ENCODE measurements around the gene DPP9.

Gene DPP9

GRCh38 chr19:4654437-4655361 lies 68.9 kb downstream of the DPP9 start:
- no peak for DNase-seq (ENCODE audit: low read depth)

GRCh38 chr19:4653793-4654436 lies 69.7 kb downstream of the DPP9 start:
- no peak for DNase-seq (ENCODE audit: low read depth)

GRCh38 chr19:4652075-4652474 lies 71.6 kb downstream of the DPP9 start:
- no peak for DNase-seq (ENCODE audit: low read depth)

GRCh38 chr19:4650159-4650558 lies 73.5 kb downstream of the DPP9 start:
- no peak for DNase-seq (ENCODE audit: low read depth)

- no peak for DNase-seq (ENCODE audit: low read depth)
Observed at GRCh38 chr19:4649392-4650047, 74.1 kb downstream of the DPP9 start.

- DNase-seq (ENCODE audit: low read depth): no peak
Observed at GRCh38 chr19:4647676-4648644, 75.7 kb downstream of the DPP9 start.

GRCh38 chr19:4645718-4646117 lies 77.9 kb downstream of the DPP9 start:
- DNase-seq (ENCODE audit: low read depth): no peak

- no peak for DNase-seq (ENCODE audit: low read depth)
Observed at GRCh38 chr19:4642625-4643024, 81.0 kb downstream of the DPP9 start.

GRCh38 chr19:4641132-4641531 lies 82.5 kb downstream of the DPP9 start:
- DNase-seq (ENCODE audit: low read depth): no peak

GRCh38 chr19:4640247-4641000 lies 83.2 kb downstream of the DPP9 start:
- DNase-seq (ENCODE audit: low read depth): no peak

GRCh38 chr19:4639531-4640246 lies 84.0 kb downstream of the DPP9 start:
- no peak for DNase-seq (ENCODE audit: low read depth)

- DNase-seq (ENCODE audit: low read depth): peak; percentile 99
Observed at GRCh38 chr19:4638828-4639530, 84.7 kb downstream of the DPP9 start, which contains the start of gene TNFAIP8L1. TSS of gene TNFAIP8L1 (plus strand) at chr19:4639516. CDS start at chr19:4651870, 12,354 bp downstream.

- no peak for DNase-seq (ENCODE audit: low read depth)
Observed at GRCh38 chr19:4638317-4638716, 85.3 kb downstream of the DPP9 start.

- DNase-seq (ENCODE audit: low read depth): no peak
Observed at GRCh38 chr19:4636761-4637160, 86.9 kb downstream of the DPP9 start.

GRCh38 chr19:4636151-4636717 lies 87.4 kb downstream of the DPP9 start:
- peak; percentile 65 for DNase-seq (ENCODE audit: low read depth)

GRCh38 chr19:4635754-4636116 lies 87.9 kb downstream of the DPP9 start:
- no peak for DNase-seq (ENCODE audit: low read depth)

- no peak for DNase-seq (ENCODE audit: low read depth)
Observed at GRCh38 chr19:4633140-4633967, 90.3 kb downstream of the DPP9 start.

All from stimulated activated CD8-positive, alpha-beta memory T cell treated with anti-CD3 and anti-CD28 coated beads, Interleukin-4, amount 100 ng/mL, for 24 hours (primary cell).